Kidney (tissue), 14 donors: ENCODE data around the gene DNAAF1. TPM values are rescaled to one million over a fixed set of nuclear protein-coding genes. Genes with fewer than 3 reads are reported as not detected.
A peak's percentile ranks its signal among the peaks of the same experiment; 100 is the strongest.

ENCODE experiments used
- DNase-seq, 5 donors: peaks; one replicate each; pipeline ENCODE4 v3.0.0-alpha.2; 2013 to 2020
- FAIRE-seq: peaks from 2 replicates; lab custom pipeline; 2012; peaks lifted over from hg19 to GRCh38; lab: Jason Lieb, UNC
- H3K27ac ChIP-seq, 2 donors: one replicate each; pipeline ENCODE4 v1.7.0; 2013; ENCODE audit warnings: low read depth in 2 of 2, low read length in 2 of 2, inconsistent platforms in 1 of 2
- H3K27me3 ChIP-seq: one replicate; pipeline ENCODE4 v1.7.1; 2013; ENCODE audit warnings: low read length, inconsistent platforms; ENCODE audit not compliant: control insufficient read depth, insufficient read depth
- H3K36me3 ChIP-seq, 3 donors: one replicate each; pipeline versions ENCODE4 v1.7.0 to v1.7.1; 2013; ENCODE audit warnings: low read length in 3 of 3, control low read depth in 1 of 3, inconsistent platforms in 1 of 3; ENCODE audit not compliant: insufficient read depth in 3 of 3, control insufficient read depth in 2 of 3
- H3K4me1 ChIP-seq, 3 donors: one replicate each; pipeline versions ENCODE4 v1.7.0 to v1.7.1; 2013; ENCODE audit warnings: low read length in 3 of 3, inconsistent platforms in 1 of 3, low read depth in 1 of 3; ENCODE audit not compliant: control insufficient read depth in 2 of 3, insufficient read depth in 2 of 3
- H3K4me3 ChIP-seq, 3 donors: one replicate each; pipeline versions ENCODE4 v1.7.0 to v1.8.1; 2013; ENCODE audit warnings: low read length in 3 of 3, control low read depth in 1 of 3, inconsistent platforms in 1 of 3
- H3K9ac ChIP-seq, 3 donors: one replicate each; pipeline versions ENCODE4 v1.7.0 to v1.7.1; 2013; ENCODE audit warnings: low read length in 3 of 3, control low read depth in 1 of 3, inconsistent platforms in 1 of 3
- H3K9me3 ChIP-seq, 3 donors: one replicate each; pipeline versions ENCODE4 v1.7.0 to v1.7.1; 2013; ENCODE audit warnings: low read length in 3 of 3, control low read depth in 1 of 3, inconsistent platforms in 1 of 3; ENCODE audit not compliant: control insufficient read depth in 2 of 3, insufficient read depth in 1 of 3
- CTCF ChIP-seq: IDR thresholded peaks from 3 replicates; pipeline ENCODE4 v1.5.1; 2012; ENCODE audit warnings: mild to moderate bottlenecking, moderate library complexity, borderline replicate concordance; ENCODE audit not compliant: insufficient read depth; ENCODE audit errors: extremely low read depth
- intact Hi-C: fragments of 100-400 bp; cut with DNase I; formaldehyde crosslinking; loops from one replicate; pipeline ENCODE4 v1.11.1; 2022
- polyA plus RNA-seq: library from polyadenylated mRNA; stranded (reverse); fragments of 350-450 nt; fragmentation: Illumina TruSeq; extraction: RNeasy Lipid Tissue Mini Kit (QIAGEN cat#74804); gene quantifications from one replicate; pipeline ENCODE4 v1.2.3, GENCODE V29; 2014; ENCODE audit warnings: low read depth, low replicate concordance; ENCODE audit not compliant: insufficient read depth
- total RNA-seq: library from RNA; stranded (reverse); fragmentation: NEBNext Ultra II Directional; extraction: Animal tissue kit (Norgen Biotek cat#: 25700); gene quantifications from one replicate; pipeline ENCODE4 v1.2.1, GENCODE V29; 2021
- donor health status: control.
- donor health status: control.
- donor health status: control.
- donor health status: control.
- donor health status: control.
- donor health status: DM: yes; HTN: yes; CAD: no.
- donor health status: Normal renal cell carcinoma (clear cell type).

Gene DNAAF1
- total and polyA plus RNA-seq, 2 donors from 2014 or later, result 2.4 to 4.8 TPM

GRCh38 chr16:84196727-84197394 is 51.8 kb downstream of the DNAAF1 start:
- Histone ChIP-seq H3K9me3 (no peaks in the 10 kb centered on the region), H3K27ac (no peak overlapping the region), H3K4me3 (no peak overlapping the region), H3K36me3 (no peaks in the 10 kb centered on the region), H3K9ac (no peak overlapping the region), H3K4me1 (no peaks in the 10 kb centered on the region), H3K27me3 (no peaks in the 10 kb centered on the region)
- FAIRE-seq (no peak), DNase-seq (peak in 1 of 5 donors; percentile 37)
- intact Hi-C loops, result no loop called here
- no peak for TF ChIP-seq CTCF

- no peak for FAIRE-seq
- H3K9me3 ChIP-seq, result no peaks in the 10 kb centered on the region
- no peaks in the 10 kb centered on the region for H3K36me3 ChIP-seq
- no peak overlapping the region for H3K9ac ChIP-seq
- H3K27me3 ChIP-seq, result no peaks in the 10 kb centered on the region
- no peak overlapping the region for H3K4me3 ChIP-seq
- H3K27ac ChIP-seq, result no peak overlapping the region
- intact Hi-C loops, result no loop called here
- TF ChIP-seq CTCF, result no peak
- H3K4me1 ChIP-seq, result no peaks in the 10 kb centered on the region
- DNase-seq, result peak in 1 of 5 donors; percentile 28
These were observed 52.5 kb downstream of the DNAAF1 start for GRCh38 chr16:84197466-84198128.

GRCh38 chr16:84198401-84198800 is 53.3 kb downstream of the DNAAF1 start:
- FAIRE-seq, result no peak
- H3K4me1 ChIP-seq, result no peaks in the 10 kb centered on the region
- intact Hi-C loops, result no loop called here

More at GRCh38 chr16:84198401-84198800, 53.3 kb downstream of the DNAAF1 start:
- DNase-seq, result no peak
- H3K9me3 ChIP-seq, result no peaks in the 10 kb centered on the region
- H3K27me3 ChIP-seq, result no peaks in the 10 kb centered on the region
- H3K36me3 ChIP-seq, result no peaks in the 10 kb centered on the region
- no peak overlapping the region for H3K4me3 ChIP-seq
- TF ChIP-seq CTCF, result no peak
- no peak overlapping the region for H3K27ac ChIP-seq
- H3K9ac ChIP-seq, result no peak overlapping the region
